Duodenal mucosa (tissue), 2 donors: ENCODE data around the gene SRSF11.
"Not testable (repeated sequence)": the region's sequence is repeated elsewhere in the genome, so short reads cannot be mapped to it uniquely, and the experiment has no call there.

Source experiments
- H3K27ac ChIP-seq: one replicate; pipeline ENCODE4 v1.7.0; 2013; ENCODE audit warnings: low read depth, low read length
- H3K27me3 ChIP-seq, 2 donors: one replicate each; pipeline ENCODE4 v1.7.0; 2013; ENCODE audit warnings: low read length in 2 of 2, control low read depth in 1 of 2; ENCODE audit not compliant: insufficient read depth in 2 of 2, control insufficient read depth in 1 of 2
- H3K36me3 ChIP-seq, 2 donors: one replicate each; pipeline ENCODE4 v1.7.0; 2013; ENCODE audit warnings: low read length in 2 of 2, control low read depth in 1 of 2; ENCODE audit not compliant: insufficient read depth in 2 of 2, control insufficient read depth in 1 of 2
- H3K4me1 ChIP-seq, 2 donors: one replicate each; pipeline ENCODE4 v1.7.0; 2013; ENCODE audit warnings: low read length in 2 of 2, control low read depth in 1 of 2; ENCODE audit not compliant: insufficient read depth in 2 of 2, control insufficient read depth in 1 of 2
- H3K4me3 ChIP-seq, 2 donors: one replicate each; pipeline ENCODE4 v1.7.0; 2013; ENCODE audit warnings: low read length in 2 of 2, low read depth in 1 of 2
- H3K9ac ChIP-seq, 2 donors: one replicate each; pipeline ENCODE4 v1.7.0; 2013; ENCODE audit warnings: low read length in 2 of 2, low read depth in 1 of 2
- H3K9me3 ChIP-seq, 2 donors: one replicate each; pipeline ENCODE4 v1.7.0; 2013; ENCODE audit warnings: low read length in 2 of 2, control low read depth in 1 of 2; ENCODE audit not compliant: control insufficient read depth in 1 of 2

Gene SRSF11, protein sequence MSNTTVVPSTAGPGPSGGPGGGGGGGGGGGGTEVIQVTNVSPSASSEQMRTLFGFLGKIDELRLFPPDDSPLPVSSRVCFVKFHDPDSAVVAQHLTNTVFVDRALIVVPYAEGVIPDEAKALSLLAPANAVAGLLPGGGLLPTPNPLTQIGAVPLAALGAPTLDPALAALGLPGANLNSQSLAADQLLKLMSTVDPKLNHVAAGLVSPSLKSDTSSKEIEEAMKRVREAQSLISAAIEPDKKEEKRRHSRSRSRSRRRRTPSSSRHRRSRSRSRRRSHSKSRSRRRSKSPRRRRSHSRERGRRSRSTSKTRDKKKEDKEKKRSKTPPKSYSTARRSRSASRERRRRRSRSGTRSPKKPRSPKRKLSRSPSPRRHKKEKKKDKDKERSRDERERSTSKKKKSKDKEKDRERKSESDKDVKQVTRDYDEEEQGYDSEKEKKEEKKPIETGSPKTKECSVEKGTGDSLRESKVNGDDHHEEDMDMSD

DNA sequence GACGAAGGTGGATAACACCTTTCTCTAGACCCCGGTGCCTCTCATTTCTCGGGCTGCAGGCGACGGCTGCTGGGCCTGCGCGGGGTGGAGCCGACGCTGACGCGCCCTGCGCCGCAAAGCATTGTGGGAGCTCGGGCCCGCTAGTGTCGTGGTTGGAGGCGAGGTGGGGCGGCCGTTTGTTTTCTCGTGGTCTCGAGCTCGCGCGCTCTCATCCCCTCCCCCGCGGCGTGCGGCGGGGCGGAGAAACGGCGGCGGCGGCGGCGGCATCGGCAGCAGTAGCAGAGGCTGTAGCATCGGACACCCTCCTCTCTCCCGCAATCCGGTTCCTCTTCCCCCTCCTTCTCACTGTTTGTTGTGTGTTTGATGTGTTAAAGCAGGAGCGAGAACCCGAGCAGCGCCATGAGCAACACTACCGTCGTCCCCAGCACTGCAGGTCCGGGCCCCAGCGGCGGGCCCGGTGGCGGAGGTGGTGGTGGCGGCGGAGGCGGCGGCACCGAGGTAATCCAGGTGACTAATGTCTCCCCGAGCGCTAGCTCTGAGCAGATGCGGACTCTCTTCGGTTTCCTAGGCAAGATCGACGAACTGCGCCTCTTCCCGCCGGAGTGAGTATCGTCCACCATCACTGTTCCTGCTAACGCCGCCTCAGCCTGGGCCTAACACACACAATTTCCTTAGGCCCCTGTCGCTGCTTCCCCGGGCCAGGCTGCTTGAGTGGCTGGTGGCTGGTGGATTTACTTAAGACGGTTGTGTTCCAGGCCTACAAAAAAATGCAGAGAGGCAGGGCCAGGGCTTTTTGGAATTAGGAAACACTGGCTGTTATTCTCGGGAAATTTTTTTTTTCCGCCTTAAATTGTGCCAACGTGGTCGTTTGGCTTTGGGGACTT lies at the start of gene SRSF11:
SRSF11 (plus strand) TSS at position 143 of the 884 bp plus-strand sequence; CDS start at position 400, 257 bp downstream.
- peaks cover 14 to 23% of the 10 kb centered on the region in 2 donors for H3K4me1 ChIP-seq
- H3K4me3 ChIP-seq = peak within 1 kb of the TSS; percentile 82 to 94
- peak within 1 kb of the TSS; percentile 98 for H3K27ac ChIP-seq
- H3K36me3 ChIP-seq = peaks cover 4 to 16% of the 10 kb centered on the region in 2 donors
- peak within 1 kb of the TSS; percentile 85 to 97 for H3K9ac ChIP-seq
- no peaks in the 10 kb centered on the region for H3K27me3 ChIP-seq
- no peaks in the 10 kb centered on the region for H3K9me3 ChIP-seq

DNA sequence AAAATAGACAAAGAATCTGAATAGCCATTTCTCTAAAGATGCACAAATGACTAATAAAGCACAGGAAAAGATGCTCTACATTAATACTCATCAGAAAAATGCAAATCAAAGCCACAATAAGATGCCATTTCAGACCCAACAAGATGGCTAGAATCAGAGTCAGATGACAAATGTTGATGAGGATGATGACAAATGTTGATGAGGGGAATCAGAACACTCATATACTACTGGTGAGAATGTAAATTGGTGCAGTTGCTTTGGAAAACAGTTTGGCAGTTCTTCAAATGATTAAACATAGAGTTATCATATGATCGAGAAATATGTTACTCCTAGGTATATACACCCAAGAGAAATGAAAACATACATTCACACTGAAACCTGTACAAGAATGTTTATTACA lies 49.7 kb upstream of the SRSF11 start:
- Histone ChIP-seq H3K27ac (no peak overlapping the region), H3K9ac (no peak overlapping the region), H3K4me3 (no peak overlapping the region), H3K36me3 (no peaks in the 10 kb centered on the region), H3K4me1 (no peaks in the 10 kb centered on the region), H3K27me3 (no peaks in the 10 kb centered on the region), H3K9me3 (no peaks in the 10 kb centered on the region)

DNA sequence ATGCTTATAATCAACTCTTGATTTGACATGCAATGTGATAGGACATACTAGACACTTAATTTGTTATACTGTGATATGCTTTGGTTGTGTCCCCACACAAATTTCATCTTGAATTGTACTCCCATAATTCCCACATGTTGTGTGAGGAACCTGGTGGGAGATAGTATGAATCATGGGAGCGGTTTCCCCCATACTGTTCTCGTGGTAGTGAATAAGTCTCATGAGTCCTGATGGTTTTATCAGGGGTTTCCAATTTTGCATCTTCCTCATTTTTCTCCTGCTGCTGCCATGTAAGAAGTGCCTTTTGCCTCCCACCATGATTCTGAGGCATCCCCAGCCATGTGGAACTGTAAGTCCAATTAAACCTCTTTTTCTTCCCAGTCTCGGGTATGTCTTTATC lies 36.0 kb upstream of the SRSF11 start:
- H3K36me3 ChIP-seq = peaks cover 0 to 18% of the 10 kb centered on the region in 2 donors
- not testable (repeated sequence) for H3K4me3 ChIP-seq, H3K9me3 ChIP-seq, H3K4me1 ChIP-seq, H3K27me3 ChIP-seq, H3K9ac ChIP-seq, H3K27ac ChIP-seq

DNA sequence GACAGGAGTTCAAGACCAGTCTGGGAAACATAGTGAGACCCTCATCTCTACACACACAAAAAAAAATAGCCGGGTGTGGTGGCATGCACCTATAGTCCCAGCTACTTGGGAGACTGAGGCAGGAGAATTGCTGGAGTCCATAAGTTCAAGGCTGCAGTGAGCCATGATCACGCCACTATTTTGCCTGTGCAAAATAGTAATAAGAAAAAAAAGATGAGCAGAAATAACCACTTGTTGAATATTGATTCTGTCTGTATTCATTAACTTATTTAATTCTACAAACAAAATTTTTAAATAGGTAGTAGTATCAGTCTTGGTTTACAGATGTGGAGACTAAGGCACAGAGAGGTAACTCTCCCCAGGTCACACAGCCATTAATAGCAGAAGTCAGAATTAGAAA lies 32.7 kb upstream of the SRSF11 start:
- no peaks in the 10 kb centered on the region for H3K27me3 ChIP-seq
- no peak overlapping the region for H3K4me3 ChIP-seq
- H3K9me3 ChIP-seq = peaks cover 0 to 4% of the 10 kb centered on the region in 2 donors
- no peak overlapping the region for H3K27ac ChIP-seq
- no peak overlapping the region for H3K9ac ChIP-seq
- no peaks in the 10 kb centered on the region for H3K4me1 ChIP-seq
- H3K36me3 ChIP-seq = peaks cover 0 to 13% of the 10 kb centered on the region in 2 donors

DNA sequence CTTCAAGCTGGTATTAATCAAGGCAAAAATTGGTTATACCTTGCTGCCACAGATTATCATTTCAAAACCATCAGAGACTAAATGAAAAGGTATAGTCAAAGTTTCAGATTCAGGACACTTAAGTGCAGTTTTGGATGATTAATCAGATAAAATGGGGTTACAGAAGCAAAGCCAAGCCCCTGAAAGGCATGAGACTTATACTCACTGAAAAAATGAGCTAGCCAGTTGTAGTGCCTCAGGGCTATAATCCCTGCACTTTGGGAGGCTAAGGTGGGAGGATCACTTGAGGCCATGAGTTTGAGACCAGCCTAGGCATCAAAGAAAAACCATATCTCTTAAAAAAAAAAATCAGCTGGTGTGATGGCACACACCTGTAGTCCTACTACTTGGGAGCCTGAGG lies 31.0 kb upstream of the SRSF11 start:
- H3K27me3 ChIP-seq = no peaks in the 10 kb centered on the region
- H3K4me1 ChIP-seq = no peaks in the 10 kb centered on the region
- H3K4me3 ChIP-seq = no peak overlapping the region
- peaks cover 0 to under 1% of the 10 kb centered on the region in 2 donors for H3K36me3 ChIP-seq
- no peak overlapping the region for H3K27ac ChIP-seq
- H3K9ac ChIP-seq = no peak overlapping the region
- peaks cover 0 to 4% of the 10 kb centered on the region in 2 donors for H3K9me3 ChIP-seq

DNA sequence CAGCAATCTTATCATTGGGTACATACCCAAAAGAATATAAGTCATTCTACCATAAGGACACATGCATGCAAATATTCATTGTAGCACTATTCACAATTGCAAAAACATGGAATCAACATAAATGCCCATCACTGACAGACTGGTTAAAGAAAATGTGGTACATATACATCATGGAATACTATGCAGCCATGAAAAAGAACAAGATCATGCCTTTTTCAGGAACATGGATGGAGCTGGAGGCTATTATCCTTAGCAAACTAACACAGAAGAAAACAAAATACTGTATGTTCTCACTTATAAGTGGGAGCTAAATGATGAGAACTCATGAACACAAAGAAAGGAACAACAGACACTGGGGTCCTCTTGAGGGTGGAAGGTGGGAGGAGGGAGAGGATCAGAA lies 28.7 kb upstream of the SRSF11 start:
- H3K36me3 ChIP-seq, H3K9me3 ChIP-seq: not testable (repeated sequence)

DNA sequence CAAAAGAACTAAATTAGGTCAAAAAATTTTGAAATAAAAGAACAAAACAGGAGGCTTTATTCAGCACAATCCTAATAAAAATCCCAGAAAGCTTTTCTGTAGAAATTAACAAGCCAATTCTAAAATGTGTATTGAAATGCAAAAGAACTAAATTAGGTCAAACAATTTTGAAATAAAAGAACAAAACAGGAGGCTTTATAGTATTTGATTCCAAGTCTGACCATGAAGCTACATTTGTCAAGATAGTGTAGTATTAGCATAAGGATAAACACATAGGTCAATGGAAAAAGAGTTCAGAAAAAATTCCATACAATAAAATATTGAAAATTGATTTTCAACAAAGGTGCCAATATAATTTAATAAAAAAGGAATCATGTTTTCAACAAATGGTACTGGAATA lies 26.6 kb upstream of the SRSF11 start:
- Histone ChIP-seq H3K27me3 (no peaks in the 10 kb centered on the region), H3K27ac (no peak overlapping the region), H3K36me3 (no peaks in the 10 kb centered on the region), H3K9ac (no peak overlapping the region), H3K4me3 (no peak overlapping the region), H3K9me3 (peaks cover 0 to 4% of the 10 kb centered on the region in 2 donors), H3K4me1 (no peaks in the 10 kb centered on the region)

More for the DNA sequence above, 28.7 kb upstream of the SRSF11 start:
- not testable (repeated sequence) for H3K4me1 ChIP-seq, H3K9ac ChIP-seq, H3K27me3 ChIP-seq, H3K27ac ChIP-seq, H3K4me3 ChIP-seq

DNA sequence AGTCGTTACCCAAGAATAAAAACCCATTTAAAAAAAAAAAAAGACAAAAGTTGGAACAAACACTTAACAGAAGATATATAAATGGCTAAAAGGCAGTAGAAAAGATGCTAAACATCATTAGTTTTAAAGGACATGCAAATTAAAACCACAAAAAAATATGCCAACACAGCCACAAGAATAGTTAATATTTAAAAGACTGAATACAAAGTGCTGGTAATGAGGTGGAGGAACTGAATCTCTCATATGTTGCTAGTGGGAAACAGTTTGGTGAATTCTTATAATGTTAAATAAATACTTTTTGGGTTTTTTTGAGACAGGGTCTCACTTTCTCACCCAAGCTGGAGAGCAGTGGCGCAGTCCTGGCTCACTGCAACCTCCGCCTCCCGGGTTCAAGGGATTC lies 25.8 kb upstream of the SRSF11 start:
- no peak overlapping the region for H3K27ac ChIP-seq
- no peaks in the 10 kb centered on the region for H3K4me1 ChIP-seq
- no peak overlapping the region for H3K9ac ChIP-seq
- no peaks in the 10 kb centered on the region for H3K36me3 ChIP-seq
- H3K9me3 ChIP-seq = peaks cover 0 to 4% of the 10 kb centered on the region in 2 donors
- no peak overlapping the region for H3K4me3 ChIP-seq
- no peaks in the 10 kb centered on the region for H3K27me3 ChIP-seq

DNA sequence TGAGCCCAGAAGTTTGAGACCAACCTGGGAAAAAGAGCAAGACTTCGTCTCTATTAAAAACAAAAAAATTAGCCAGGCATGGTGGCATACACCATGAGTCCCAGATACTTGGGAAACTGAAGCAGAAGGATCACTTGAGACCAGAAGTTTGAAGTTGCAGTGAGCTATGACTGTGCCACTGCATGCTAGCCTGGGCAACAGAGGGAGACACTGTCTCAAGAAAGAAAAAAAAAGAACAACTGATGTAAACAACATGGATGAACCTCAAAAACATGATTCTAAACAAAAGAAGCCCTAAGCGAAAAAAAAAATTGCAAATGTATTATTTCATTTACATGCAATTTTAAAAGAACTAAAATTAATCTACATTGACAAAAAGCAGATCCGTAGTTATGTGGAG lies 24.8 kb upstream of the SRSF11 start:
- H3K4me1 ChIP-seq = no peaks in the 10 kb centered on the region
- H3K36me3 ChIP-seq = no peaks in the 10 kb centered on the region
- no peak overlapping the region for H3K27ac ChIP-seq
- H3K27me3 ChIP-seq = no peaks in the 10 kb centered on the region
- H3K4me3 ChIP-seq = no peak overlapping the region
- peaks cover 0 to 4% of the 10 kb centered on the region in 2 donors for H3K9me3 ChIP-seq
- H3K9ac ChIP-seq = no peak overlapping the region

DNA sequence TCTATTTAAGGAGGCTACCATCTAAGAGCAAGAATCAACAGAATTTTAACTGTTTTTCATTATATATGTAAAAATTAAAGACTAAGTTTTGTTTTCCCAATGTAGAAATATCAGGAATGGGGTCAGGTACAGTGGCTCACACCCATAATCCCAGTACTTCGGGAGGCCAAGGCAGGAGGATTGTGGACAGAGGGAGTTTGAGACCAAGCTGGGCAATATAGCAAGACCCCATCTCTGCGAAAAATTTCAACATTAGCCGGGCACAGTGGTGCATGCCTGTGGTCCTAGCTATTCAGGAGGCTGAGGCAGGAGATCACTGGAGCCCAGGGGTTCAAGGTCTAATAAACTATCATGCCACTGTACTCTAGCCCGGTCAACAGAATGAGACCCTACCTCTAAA lies 21.1 kb upstream of the SRSF11 start:
- no peak overlapping the region for H3K9ac ChIP-seq

More for the DNA sequence above, 21.1 kb upstream of the SRSF11 start:
- Histone ChIP-seq H3K27ac (no peak overlapping the region), H3K4me1 (peaks cover 13 to 18% of the 10 kb centered on the region in 2 donors), H3K36me3 (no peaks in the 10 kb centered on the region), H3K4me3 (no peak overlapping the region), H3K27me3 (no peaks in the 10 kb centered on the region), H3K9me3 (no peaks in the 10 kb centered on the region)
